H9 (cell line): ENCODE results near the gene BRAF. TPM values are rescaled to one million over a fixed set of nuclear protein-coding genes. Genes with fewer than 3 reads are reported as not detected.

Experiments used
- DNase-seq: peaks from one replicate; pipeline ENCODE4 v3.0.0-alpha.2; 2017
- H2AFZ ChIP-seq: one replicate; pipeline ENCODE4 v1.6.1; 2013; ENCODE audit warnings: mild to moderate bottlenecking, low read length, control low read depth, moderate library complexity
- H2AK5ac ChIP-seq: 2 replicates; pipeline ENCODE4 v1.6.1; 2013; ENCODE audit warnings: low read length, control low read depth, mixed read lengths; ENCODE audit not compliant: insufficient read length
- H2BK120ac ChIP-seq: one replicate; pipeline ENCODE4 v1.6.1; 2013; ENCODE audit warnings: low read depth, mild to moderate bottlenecking, low read length, control low read depth, inconsistent platforms; ENCODE audit not compliant: poor library complexity, severe bottlenecking
- H2BK12ac ChIP-seq: 2 replicates; pipeline ENCODE4 v1.6.1; 2013; ENCODE audit warnings: low read length, control low read depth, mixed read lengths, low read depth; ENCODE audit not compliant: insufficient read length
- H2BK15ac ChIP-seq: 2 replicates; pipeline ENCODE4 v1.6.1; 2013; ENCODE audit warnings: low read depth, low read length, control low read depth
- H2BK20ac ChIP-seq: one replicate; pipeline ENCODE4 v1.6.1; 2013; ENCODE audit warnings: low read depth, mild to moderate bottlenecking, low read length, control low read depth, inconsistent platforms; ENCODE audit not compliant: poor library complexity, severe bottlenecking
- H2BK5ac ChIP-seq: 2 replicates; pipeline ENCODE4 v1.6.1; 2013; ENCODE audit warnings: low read length, control low read depth, mixed read lengths; ENCODE audit not compliant: insufficient read length
- H3K14ac ChIP-seq: 2 replicates; pipeline ENCODE4 v1.6.1; 2013; ENCODE audit warnings: low read length, control low read depth; ENCODE audit not compliant: insufficient read depth
- H3K18ac ChIP-seq: 2 replicates; pipeline ENCODE4 v1.6.1; 2013; ENCODE audit warnings: low read depth, mild to moderate bottlenecking, mixed read lengths, low read length, control low read depth; ENCODE audit not compliant: insufficient read length
- H3K23ac ChIP-seq: 2 replicates; pipeline ENCODE4 v1.6.1; 2013; ENCODE audit warnings: low read length, control low read depth, mixed read lengths, low read depth; ENCODE audit not compliant: insufficient read length
- H3K23me2 ChIP-seq: 2 replicates; pipeline ENCODE4 v1.6.1; 2013; ENCODE audit warnings: low read depth, mild to moderate bottlenecking, mixed read lengths, low read length, control low read depth; ENCODE audit not compliant: insufficient read length, poor library complexity, severe bottlenecking
- H3K27ac ChIP-seq: 2 replicates; pipeline ENCODE4 v1.5.1; 2013; ENCODE audit warnings: low read length, control low read depth, mixed read lengths, low read depth; ENCODE audit not compliant: insufficient read length
- H3K27me3 ChIP-seq: 2 replicates; pipeline ENCODE4 v1.6.1; 2013; ENCODE audit warnings: low read length, control low read depth, inconsistent platforms; ENCODE audit not compliant: insufficient read depth
- H3K4ac ChIP-seq: 2 replicates; pipeline ENCODE4 v1.6.1; 2013; ENCODE audit warnings: low read depth, mild to moderate bottlenecking, control low read depth, inconsistent platforms, low read length, moderate library complexity
- H3K4me1 ChIP-seq: 2 replicates; pipeline ENCODE4 v1.6.1; 2013; ENCODE audit warnings: low read length, control low read depth, inconsistent platforms; ENCODE audit not compliant: insufficient read depth
- H3K4me2 ChIP-seq: 2 replicates; pipeline ENCODE4 v1.6.1; 2013; ENCODE audit warnings: low read length, control low read depth, mixed read lengths; ENCODE audit not compliant: insufficient read length, insufficient read depth
- H3K56ac ChIP-seq: 2 replicates; pipeline ENCODE4 v1.6.1; 2013; ENCODE audit warnings: low read depth, mild to moderate bottlenecking, mixed read lengths, low read length, control low read depth; ENCODE audit not compliant: insufficient read length
- H3K79me1 ChIP-seq: 2 replicates; pipeline ENCODE4 v1.6.1; 2013; ENCODE audit warnings: low read depth, mild to moderate bottlenecking, moderate library complexity, low read length, control low read depth, inconsistent platforms; ENCODE audit not compliant: insufficient read depth, poor library complexity, severe bottlenecking
- H3K79me2 ChIP-seq: 2 replicates; pipeline ENCODE4 v1.6.1; 2013; ENCODE audit warnings: low read length, control low read depth, inconsistent platforms; ENCODE audit not compliant: insufficient read depth
- H3K9ac ChIP-seq: 2 replicates; pipeline ENCODE4 v1.6.1; 2013; ENCODE audit warnings: low read length, control low read depth, mixed read lengths; ENCODE audit not compliant: insufficient read length; ENCODE audit errors: extremely low read depth
- H3K9me3 ChIP-seq: one replicate; pipeline ENCODE4 v1.6.1; 2013; ENCODE audit warnings: low read depth, low read length, inconsistent platforms; ENCODE audit not compliant: control insufficient read depth
- H3T11ph ChIP-seq: one replicate; pipeline ENCODE4 v1.6.1; 2013; ENCODE audit warnings: mild to moderate bottlenecking, low read length, control low read depth, inconsistent platforms
- H4K20me1 ChIP-seq: one replicate; pipeline ENCODE4 v1.6.1; 2013; ENCODE audit not compliant: control insufficient read depth, insufficient read length, insufficient read depth
- H4K5ac ChIP-seq: 2 replicates; pipeline ENCODE4 v1.6.1; 2013; ENCODE audit warnings: low read depth, mild to moderate bottlenecking, mixed read lengths, low read length, control low read depth; ENCODE audit not compliant: insufficient read length
- H4K8ac ChIP-seq: replicated peaks from 2 replicates; pipeline ENCODE4 v1.6.1; 2013; ENCODE audit warnings: low read length, control low read depth, mixed read lengths, low read depth; ENCODE audit not compliant: insufficient read length
- H4K91ac ChIP-seq: 2 replicates; pipeline ENCODE4 v1.6.1; 2013; ENCODE audit warnings: low read depth, mild to moderate bottlenecking, moderate library complexity, mixed read lengths, low read length, control low read depth; ENCODE audit not compliant: insufficient read length
- H3K27ac Mint-ChIP-seq, 3 experiments: 2 replicates in 2 of 3; 3 replicates in 1 of 3; pipeline ENCODE4 v1.8.0; 2020 to 2021; ENCODE audit warnings: mixed read lengths in 3 of 3, mild to moderate bottlenecking in 1 of 3, moderate library complexity in 1 of 3
- H3K27me3 Mint-ChIP-seq: 2 replicates; pipeline ENCODE4 v1.8.0; 2021; ENCODE audit warnings: low read depth, mild to moderate bottlenecking, moderate library complexity, mixed read lengths
- H3K36me3 Mint-ChIP-seq, 3 experiments: 2 replicates in 2 of 3; 3 replicates in 1 of 3; pipeline ENCODE4 v1.8.0; 2020 to 2021; ENCODE audit warnings: low read depth in 3 of 3, mixed read lengths in 3 of 3; ENCODE audit not compliant: insufficient read depth in 1 of 3
- H3K4me1 Mint-ChIP-seq, 2 experiments: 2 replicates each; pipeline ENCODE4 v1.8.0; 2020; ENCODE audit warnings: mixed read lengths in 2 of 2
- H3K4me3 Mint-ChIP-seq, 2 experiments: 2 replicates in 1 of 2; 3 replicates in 1 of 2; pipeline ENCODE4 v1.8.0; 2020 to 2021; ENCODE audit warnings: mild to moderate bottlenecking in 2 of 2, mixed read lengths in 2 of 2, moderate library complexity in 1 of 2
- H3K9me3 Mint-ChIP-seq, 2 experiments: 2 replicates in 1 of 2; 3 replicates in 1 of 2; pipeline ENCODE4 v1.8.0; 2020; ENCODE audit warnings: mild to moderate bottlenecking in 2 of 2, mixed read lengths in 2 of 2, moderate library complexity in 1 of 2
- CTCF ChIP-seq: fragments of 200-600 bp; sonication (generic); conservative IDR thresholded peaks from 3 replicates; pipeline ENCODE4 v1.8.0; 2021; ENCODE audit warnings: antibody characterized with exemption, mild to moderate bottlenecking
- WGBS: extraction: QIAGEN DNeasy Blood & Tissue Kit; methylation state at CpG from one replicate; pipeline ENCODE4 v1.1.7; 2013; ENCODE audit warnings: missing lambda C conversion rate, low lambda C conversion rate, mixed read lengths; ENCODE audit not compliant: insufficient read length; ENCODE audit errors: extremely low coverage; 5-methylcytosine and 5-hydroxymethylcytosine counted together
- total RNA-seq: library from RNA; stranded (reverse); gene quantifications from 2 replicates; pipeline ENCODE4 v1.2.1, GENCODE V29; 2021

BRAF gene
- total RNA-seq, 1 experiment from 2014 or later, result 32.9 TPM

GRCh38 chr7:140681766-140682165 lies 243.0 kb downstream of the BRAF start:
- Mint-ChIP-seq H3K4me1 (peaks cover 0 to 7% of the 10 kb centered on the region in 2 experiments; a peak in 2 of 4 replicates), H3K9me3 (no peaks in the 10 kb centered on the region), H3K36me3 (peaks cover 1 to 31% (median 10%) of the 10 kb centered on the region in 3 experiments; a peak in 5 of 7 replicates), H3K27me3 (no peaks in the 10 kb centered on the region; the same call in 1 of the 2 replicates), H3K27ac (no peak overlapping the region), H3K4me3 (no peak overlapping the region)
- no peak overlapping the region for H2BK120ac ChIP-seq
- H2BK12ac ChIP-seq, result no peak overlapping the region
- H2BK20ac ChIP-seq, result no peak overlapping the region
- H3K23ac ChIP-seq, result no peak overlapping the region
- no peak overlapping the region for H3K14ac ChIP-seq
- H2AFZ ChIP-seq, result no peak overlapping the region
- no peak overlapping the region for H3T11ph ChIP-seq
- no peak overlapping the region for H2AK5ac ChIP-seq
- H3K9ac ChIP-seq, result no peak overlapping the region
- no peak overlapping the region for H2BK15ac ChIP-seq
- no peaks in the 10 kb centered on the region for H3K79me2 ChIP-seq
- H3K56ac ChIP-seq, result no peak overlapping the region
- no peak overlapping the region for H4K8ac ChIP-seq
- no peak overlapping the region for H3K4me2 ChIP-seq
- H3K18ac ChIP-seq, result no peak overlapping the region
- no peak for DNase-seq
- H2BK5ac ChIP-seq, result no peak overlapping the region
- no peaks in the 10 kb centered on the region; the same call in 1 of the 2 replicates for H3K27me3 ChIP-seq
- no peak overlapping the region for H4K91ac ChIP-seq
- no peaks in the 10 kb centered on the region for H3K9me3 ChIP-seq
- no peak for TF ChIP-seq CTCF
- H3K4me1 ChIP-seq, result no peaks in the 10 kb centered on the region
- no peaks in the 10 kb centered on the region for H3K79me1 ChIP-seq
- H4K5ac ChIP-seq, result no peak overlapping the region
- no CpG with 5 or more reads among the region's 3 CpGs for WGBS
- no peak overlapping the region for H3K27ac ChIP-seq
- no peaks in the 10 kb centered on the region for H3K23me2 ChIP-seq
- no peak overlapping the region for H3K4ac ChIP-seq
- H4K20me1 ChIP-seq, result no peaks in the 10 kb centered on the region
